Transverse colon (tissue), 4 donors: ENCODE results near the gene DLL1. TPM values are rescaled to one million over a fixed set of nuclear protein-coding genes. Genes with fewer than 3 reads are reported as not detected.

Source experiments
- DNase-seq: peaks from one replicate; pipeline ENCODE4 v3.0.0-alpha.2; 2019
- H3K27ac ChIP-seq, 4 donors: fragments of 200-600 bp; sonication (generic); 2 replicates each; pipeline ENCODE4 v1.5.1; 2016 to 2018; ENCODE audit warnings: inconsistent platforms in 4 of 4
- H3K27me3 ChIP-seq: fragments of 200-600 bp; sonication (generic); 2 replicates; pipeline ENCODE4 v1.5.1; 2017; ENCODE audit warnings: inconsistent platforms
- H3K36me3 ChIP-seq, 4 donors: fragments of 200-600 bp; sonication (generic); 2 replicates each; pipeline ENCODE4 v1.5.1; 2017 to 2019; ENCODE audit warnings: inconsistent platforms in 4 of 4
- H3K4me1 ChIP-seq, 4 donors: fragments of 200-600 bp; sonication (generic); 2 replicates each; pipeline ENCODE4 v1.5.1; 2017 to 2020; ENCODE audit warnings: inconsistent platforms in 4 of 4
- H3K4me3 ChIP-seq, 4 donors: fragments of 200-600 bp; sonication (generic); 1 replicate in 1 of 4; 2 replicates in 3 of 4; pipeline versions ENCODE4 v1.5.1 to v1.6.1; 2017 to 2019; ENCODE audit warnings: inconsistent platforms in 4 of 4
- H3K9me3 ChIP-seq, 2 donors: fragments of 200-600 bp; sonication (generic); 2 replicates each; pipeline ENCODE4 v1.5.1; 2017 to 2019; ENCODE audit warnings: inconsistent platforms in 2 of 2
- CTCF ChIP-seq, 5 experiments: fragments of 200-600 bp in 3 of 5; fragments of 450-650 bp in 2 of 5; sonication (generic) in 3 of 5; IDR thresholded peaks; 1 replicate in 2 of 5; 2 replicates in 3 of 5; pipeline ENCODE4 v1.5.1; 2016 to 2017; ENCODE audit warnings: antibody characterized with exemption in 5 of 5, inconsistent platforms in 3 of 5, mild to moderate bottlenecking in 2 of 5, moderate library complexity in 1 of 5
- EP300 ChIP-seq: sonication (generic); formaldehyde crosslinking; IDR thresholded peaks from one replicate; pipeline ENCODE4 v1.6.1; 2017; ENCODE audit warnings: antibody characterized with exemption, low read depth
- POLR2A ChIP-seq: fragments of 450-650 bp; IDR thresholded peaks from one replicate; pipeline ENCODE4 v1.6.1; 2016; ENCODE audit warnings: antibody characterized with exemption, mild to moderate bottlenecking, moderate library complexity
- POLR2AphosphoS5 ChIP-seq, 3 donors: sonication (generic); formaldehyde crosslinking; IDR thresholded peaks; one replicate each; pipeline ENCODE4 v1.6.1; 2016; ENCODE audit warnings: antibody characterized with exemption in 3 of 3
- WGBS, 2 donors: methylation state at CpG; one replicate each; pipeline ENCODE4 v1.1.5; 2018; ENCODE audit warnings: low coverage in 1 of 2; 5-methylcytosine and 5-hydroxymethylcytosine counted together
- in situ Hi-C, 4 donors: fragments of 200-750 bp; cut with MboI; loops; one replicate each; pipeline versions ENCODE4 v1.15.0 to v1.15.1; 2017; ENCODE audit warnings: low sequenced_read_pairs in 3 of 4, low pct_ligation_motif_present in 1 of 4, low pct_unique_long_range_greater_than_20kb in 1 of 4
- intact Hi-C: fragments of 100-400 bp; cut with DNase I; formaldehyde crosslinking; loops from one replicate; pipeline ENCODE4 v1.15.1; 2023; ENCODE audit warnings: low total_unique reads
- total RNA-seq, 4 donors: library from RNA; depleted of rRNA; stranded (reverse); fragments of >200 nt; gene quantifications; one replicate each; pipeline ENCODE4 v1.1.0, GENCODE V29; 2016

DLL1 gene
- total RNA-seq, 4 donors from 2014 or later, result 15.0 to 46.2 (median 25.9) TPM

- Histone ChIP-seq H3K27ac (no peak overlapping the region), H3K4me3 (no peak overlapping the region), H3K27me3 (peaks cover 19% of the 10 kb centered on the region), H3K9me3 (no peaks in the 10 kb centered on the region), H3K36me3 (no peaks in the 10 kb centered on the region), H3K4me1 (peaks cover 6 to 32% (median 19%) of the 10 kb centered on the region in 4 donors)
- in situ Hi-C loops, result no loop called here
- no peak for TF ChIP-seq POLR2A
- no peak for TF ChIP-seq POLR2AphosphoS5 (IDR thresholded peaks at IDR 0.05)
- no peak for TF ChIP-seq CTCF (IDR thresholded peaks at IDR 0.05)
- TF ChIP-seq EP300, result no peak
- intact Hi-C loops, result no loop called here
- WGBS, 2 donors, result 94 to 100% methylated on average over 1 to 51 of the region's 60 CpGs
- DNase-seq, result no peak
Observed at GRCh38 chr6:170283212-170284081, 7.4 kb downstream of the DLL1 start.

DNA sequence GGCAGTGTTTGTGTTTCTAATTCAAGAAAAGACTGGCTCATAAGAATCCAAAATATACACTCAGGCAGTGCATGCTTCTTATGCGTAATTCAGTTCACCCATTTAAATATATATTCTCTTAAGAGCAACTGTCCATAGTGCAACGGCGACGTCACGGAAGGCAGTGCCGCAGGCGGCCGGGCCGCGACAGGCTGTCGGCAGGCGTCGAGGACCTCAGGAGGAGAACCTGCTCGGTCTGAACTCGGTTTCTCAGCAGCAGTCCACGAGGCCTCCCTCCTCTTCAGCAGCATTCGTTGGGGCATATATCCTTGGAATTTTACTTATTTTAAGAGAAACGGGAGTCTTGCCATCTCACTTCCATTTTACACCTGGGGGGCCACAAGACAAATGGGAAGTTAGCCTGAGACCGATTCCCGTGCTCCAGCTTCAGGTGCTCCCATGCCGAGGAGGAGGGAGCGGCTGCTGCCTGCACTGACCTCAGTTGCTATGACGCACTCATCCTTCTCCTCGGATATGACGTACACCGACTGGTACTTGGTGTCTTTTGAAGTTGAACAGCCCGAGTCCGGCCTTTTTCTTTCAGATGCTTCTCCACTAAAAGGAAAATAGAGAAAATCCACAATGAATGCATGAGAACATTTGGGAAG, 8.2 kb downstream of the DLL1 start:
- Histone ChIP-seq H3K36me3 (no peaks in the 10 kb centered on the region), H3K4me3 (no peak overlapping the region), H3K27me3 (peaks cover 11% of the 10 kb centered on the region), H3K9me3 (no peaks in the 10 kb centered on the region), H3K4me1 (peaks cover 5 to 35% (median 14%) of the 10 kb centered on the region in 4 donors), H3K27ac (no peak overlapping the region)
- in situ Hi-C loops, result no loop called here
- TF ChIP-seq CTCF (IDR thresholded peaks at IDR 0.05), result no peak
- TF ChIP-seq POLR2AphosphoS5 (IDR thresholded peaks at IDR 0.05), result no peak
- TF ChIP-seq POLR2A, result no peak
- TF ChIP-seq EP300, result no peak
- WGBS, 2 donors, result 81 to 88% methylated on average over 5 to 28 of the region's 28 CpGs
- no peak for DNase-seq
- intact Hi-C loops, result no loop called here

DNA sequence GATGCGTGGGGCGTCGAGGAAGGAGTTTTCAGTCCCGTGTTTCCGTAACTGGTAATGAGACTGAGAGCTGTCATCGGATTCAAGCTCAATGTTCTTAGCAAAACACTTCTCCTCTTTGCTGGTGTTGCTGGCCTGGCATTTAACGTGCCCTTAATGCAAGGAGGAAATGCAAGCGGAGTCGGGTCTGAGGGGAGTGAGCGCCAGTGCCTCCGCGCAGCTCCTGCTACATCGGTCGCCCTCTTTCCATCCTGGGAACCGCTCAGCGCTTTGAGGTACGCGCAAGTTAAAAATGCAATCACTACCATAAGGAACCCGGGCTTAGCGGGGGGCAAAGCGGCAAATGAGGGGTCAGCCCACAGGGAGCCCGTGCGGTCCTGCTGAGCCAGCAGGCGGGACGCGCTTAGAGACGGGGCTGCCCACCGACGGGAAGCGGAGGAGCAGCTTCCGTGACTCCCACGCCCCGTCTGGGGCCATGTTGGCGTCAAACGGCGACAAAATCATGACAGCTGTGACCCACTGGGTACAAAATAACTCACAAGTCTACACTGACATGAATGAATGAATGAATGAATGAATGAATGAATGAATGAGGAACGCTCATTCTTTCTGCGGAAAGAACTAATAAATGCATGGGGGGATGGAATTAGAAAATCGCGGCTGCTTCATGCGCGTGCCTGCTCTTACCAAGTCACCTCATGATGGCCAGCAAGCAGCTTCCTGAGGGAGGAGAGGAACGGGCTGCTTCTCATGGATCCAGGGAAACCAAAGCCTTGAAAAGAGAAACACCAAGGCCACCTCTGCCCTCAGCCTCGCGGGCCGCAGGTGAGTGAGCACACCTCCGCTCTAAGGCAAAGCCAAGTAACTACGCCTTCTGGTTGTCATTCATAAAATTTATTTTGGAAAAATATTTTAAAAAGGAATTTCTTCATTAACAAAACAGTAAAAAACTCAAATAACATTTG, 9.3 kb downstream of the DLL1 start:
- H3K4me1 ChIP-seq, result peaks cover 0 to 35% (median 8%) of the 10 kb centered on the region in 4 donors
- intact Hi-C loops (no loop called here), in situ Hi-C loops (no loop called here)
- no peak for TF ChIP-seq EP300
- TF ChIP-seq POLR2AphosphoS5 (IDR thresholded peaks at IDR 0.05), result no peak
- TF ChIP-seq CTCF (IDR thresholded peaks at IDR 0.05), result no peak
- no peak for TF ChIP-seq POLR2A
- H3K36me3 ChIP-seq, result no peaks in the 10 kb centered on the region
- peaks cover 1% of the 10 kb centered on the region for H3K27me3 ChIP-seq
- DNase-seq, result no peak
- no peaks in the 10 kb centered on the region for H3K9me3 ChIP-seq
- WGBS, 2 donors, result 94% methylated on average over 15 to 48 of the region's 48 CpGs
- H3K4me3 ChIP-seq, result no peak overlapping the region
- H3K27ac ChIP-seq, result peak overlapping the region in 3 of 4 donors; percentile 80 to 82 (median 81)
